A549 (cell line): ENCODE data around the gene STXBP6.

ENCODE experiments used
- CTCF ChIP-seq: fragments of >200 bp; sonication (Bioruptor Twin); formaldehyde crosslinking; IDR thresholded peaks from 3 replicates; pipeline ENCODE4 v1.5.1; 2016
- EP300 ChIP-seq, 2 experiments: fragments of >200 bp; sonication (Bioruptor Twin); formaldehyde crosslinking; IDR thresholded peaks; 2 replicates in 1 of 2; 3 replicates in 1 of 2; pipeline ENCODE4 v1.6.1; 2016 to 2017
- MAFK ChIP-seq: fragments of 450-650 bp; IDR thresholded peaks from 2 replicates; pipeline ENCODE4 v1.6.1; 2014; ENCODE audit not compliant: partially characterized antibody
- RFX5 ChIP-seq: fragments of 450-650 bp; IDR thresholded peaks from 2 replicates; pipeline ENCODE4 v1.7.1; 2014; ENCODE audit warnings: antibody characterized with exemption, mild to moderate bottlenecking, moderate library complexity

- TF ChIP-seq CTCF (no peak), MAFK (no peak), EP300 (IDR thresholded peaks at IDR 0.05) (no peak), RFX5 (no peak)
These were observed 198.1 kb downstream of the STXBP6 start for GRCh38 chr14:24851837-24852236.
